ENCODE data around the gene CNTN5. TPM values are rescaled to one million over a fixed set of nuclear protein-coding genes. Genes with fewer than 3 reads are reported as not detected.
"Not testable (repeated sequence)": the region's sequence is repeated elsewhere in the genome, so short reads cannot be mapped to it uniquely, and the experiment has no call there.

The CNTN5 gene
- total RNA-seq, 3 donors from 2014 or later (not counting 1 experiment from before 2014, with no cell fraction given): not detected

DNA sequence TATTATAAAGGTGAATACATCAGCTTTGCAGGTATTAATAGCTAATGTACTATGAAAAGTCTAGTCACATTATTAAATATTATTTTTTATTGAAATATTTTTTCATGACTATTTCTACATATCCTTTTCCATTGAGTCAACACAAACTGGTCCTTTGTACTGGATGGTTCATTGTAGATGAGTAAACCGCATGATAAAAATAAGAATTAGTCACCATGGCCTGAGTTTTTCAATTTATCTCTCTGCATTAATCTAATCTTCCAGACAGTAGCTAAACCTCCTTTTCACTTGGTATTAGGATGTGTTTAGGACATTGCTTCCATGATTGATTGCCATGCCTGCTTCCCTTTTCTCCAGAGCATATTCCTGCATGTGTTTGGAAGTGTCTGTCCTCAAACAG lies 1227.0 kb downstream of the CNTN5 start:
- no peak overlapping the region for H3K4me3 ChIP-seq (ENCODE audit: low read length)
- DNase-seq (no peak), ATAC-seq (no peak)
- no CpG with 5 or more reads among the region's 1 CpG for WGBS (ENCODE audit: insufficient coverage)
- no peaks in the 10 kb centered on the region for H3K4me1 ChIP-seq (ENCODE audit: control insufficient read depth, insufficient read depth, low read length)
- Mint-ChIP-seq H3K27ac (no peak overlapping the region), H3K36me3 (peaks cover 10% of the 10 kb centered on the region), H3K4me3 (no peak overlapping the region), H3K27me3 (ENCODE audit: low read depth in 2 of 2) (no peaks in the 10 kb centered on the region), H3K4me1 (no peaks in the 10 kb centered on the region), H3K9me3 (peaks cover 20% of the 10 kb centered on the region in 2 donors)
- no peaks in the 10 kb centered on the region for H3K9me3 ChIP-seq (ENCODE audit: control insufficient read depth, insufficient read depth, low read length)
- no peaks in the 10 kb centered on the region for H3K36me3 ChIP-seq (ENCODE audit: control insufficient read depth, insufficient read depth, low read length)
- intact Hi-C loops (cut with micrococcal nuclease): no loop called here
- no peak overlapping the region for H3K27ac ChIP-seq (ENCODE audit: low read length)
- no peak for TF ChIP-seq CTCF (IDR thresholded peaks at IDR 0.05)
- no peaks in the 10 kb centered on the region for H3K27me3 ChIP-seq (ENCODE audit: control insufficient read depth, insufficient read depth, low read length)

DNA sequence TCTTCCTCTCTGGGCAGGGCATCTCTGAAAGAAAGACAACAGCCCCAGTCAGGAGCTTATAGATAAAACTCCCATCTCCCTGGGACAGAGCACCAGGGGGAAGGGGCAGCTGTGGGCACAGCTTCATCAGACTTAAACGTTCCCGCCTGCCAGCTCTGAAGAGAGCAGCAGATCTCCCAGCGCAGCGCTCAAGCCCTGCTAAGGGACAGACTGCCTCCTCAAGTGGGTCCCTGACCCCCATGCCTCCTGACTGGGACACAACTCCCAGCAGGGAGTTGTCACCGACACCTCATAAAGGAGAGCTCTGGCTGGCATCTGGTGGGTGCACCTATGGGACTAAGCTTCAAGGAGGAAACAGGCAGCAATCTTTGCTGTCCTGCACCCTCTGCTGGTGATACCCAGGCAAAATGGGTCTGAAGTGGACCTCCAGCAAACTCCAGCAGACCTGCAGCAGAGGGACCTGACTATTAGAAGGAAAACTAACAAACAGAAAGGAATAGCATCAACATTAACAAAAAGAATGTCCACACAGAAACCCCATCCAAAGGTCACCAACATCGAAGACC lies 1236.6 kb downstream of the CNTN5 start:
- H3K27me3 Mint-ChIP-seq (ENCODE audit: low read depth in 2 of 2); H3K4me1 ChIP-seq (ENCODE audit: control insufficient read depth, insufficient read depth, low read length); H3K27ac Mint-ChIP-seq; intact Hi-C loops (cut with micrococcal nuclease); ATAC-seq; H3K4me3 Mint-ChIP-seq; H3K9me3 ChIP-seq (ENCODE audit: control insufficient read depth, insufficient read depth, low read length); H3K4me3 ChIP-seq (ENCODE audit: low read length); H3K27me3 ChIP-seq (ENCODE audit: control insufficient read depth, insufficient read depth, low read length); H3K36me3 ChIP-seq (ENCODE audit: control insufficient read depth, insufficient read depth, low read length); H3K27ac ChIP-seq (ENCODE audit: low read length); DNase-seq; H3K4me1 Mint-ChIP-seq: not testable (repeated sequence)
- H3K9me3 Mint-ChIP-seq: peaks cover 20 to 27% of the 10 kb centered on the region in 2 donors
- WGBS (ENCODE audit: insufficient coverage): 93% methylated on average over 6 of the region's 6 CpGs
- peaks cover 13% of the 10 kb centered on the region for H3K36me3 Mint-ChIP-seq

DNA sequence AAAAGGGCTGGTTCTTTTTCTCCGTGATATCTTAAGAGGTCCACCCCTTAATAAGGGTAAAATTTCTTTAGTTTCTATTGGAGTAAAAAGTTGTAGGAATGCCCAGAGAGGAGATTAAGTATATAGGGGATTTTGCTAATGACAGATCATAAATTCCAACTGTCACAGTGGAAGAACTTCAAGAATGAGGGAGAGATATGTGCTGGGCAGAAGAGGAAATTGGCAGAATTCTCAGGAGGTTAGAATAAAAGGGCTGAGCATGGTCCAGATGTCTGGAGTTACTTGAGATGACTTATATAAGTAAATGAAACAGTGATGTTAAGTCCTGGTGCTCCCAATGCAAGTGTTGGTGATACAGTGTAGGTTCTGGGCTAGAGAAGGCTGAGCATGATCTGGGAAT lies 1248.8 kb downstream of the CNTN5 start:
- Mint-ChIP-seq H3K4me1 (no peaks in the 10 kb centered on the region), H3K36me3 (peaks cover 16% of the 10 kb centered on the region), H3K27me3 (ENCODE audit: low read depth in 2 of 2) (no peaks in the 10 kb centered on the region), H3K27ac (no peak overlapping the region), H3K9me3 (peaks cover 19 to 33% of the 10 kb centered on the region in 2 donors), H3K4me3 (no peak overlapping the region)
- H3K4me1 ChIP-seq (ENCODE audit: control insufficient read depth, insufficient read depth, low read length): no peaks in the 10 kb centered on the region
- intact Hi-C loops (cut with micrococcal nuclease): no loop called here
- H3K27me3 ChIP-seq (ENCODE audit: control insufficient read depth, insufficient read depth, low read length): no peaks in the 10 kb centered on the region
- DNase-seq (no peak), ATAC-seq (no peak)
- no peak for TF ChIP-seq CTCF (IDR thresholded peaks at IDR 0.05)
- peaks cover 12% of the 10 kb centered on the region for H3K9me3 ChIP-seq (ENCODE audit: control insufficient read depth, insufficient read depth, low read length)
- no peak overlapping the region for H3K4me3 ChIP-seq (ENCODE audit: low read length)
- 100% methylated on average over 1 of the region's 1 CpG for WGBS (ENCODE audit: insufficient coverage)
- no peaks in the 10 kb centered on the region for H3K36me3 ChIP-seq (ENCODE audit: control insufficient read depth, insufficient read depth, low read length)
- no peak overlapping the region for H3K27ac ChIP-seq (ENCODE audit: low read length)

- H3K9me3 Mint-ChIP-seq: peaks cover 12 to 25% of the 10 kb centered on the region in 2 donors
Observed at GRCh38 chr11:100273066-100273815, 1252.5 kb downstream of the CNTN5 start.

DNA sequence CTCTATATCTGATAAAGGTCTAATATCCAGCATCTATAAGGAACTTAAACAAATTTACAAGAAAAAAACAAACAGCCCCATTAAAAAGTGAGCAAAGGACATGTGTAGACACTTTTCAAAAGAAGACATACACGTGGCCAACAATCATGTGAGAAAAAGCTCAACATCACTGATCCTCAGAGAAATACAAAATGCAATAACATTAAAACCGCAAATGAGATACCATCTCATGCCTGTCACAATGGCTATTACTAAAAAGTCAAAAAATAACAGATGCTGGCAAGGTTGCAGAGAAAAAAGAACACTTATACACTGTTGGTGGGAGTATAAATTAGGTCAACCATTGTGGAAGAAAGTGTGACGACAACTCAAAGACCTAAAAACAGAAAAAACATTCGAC lies 1253.7 kb downstream of the CNTN5 start:
- H3K36me3 ChIP-seq (ENCODE audit: control insufficient read depth, insufficient read depth, low read length); ATAC-seq; H3K27me3 ChIP-seq (ENCODE audit: control insufficient read depth, insufficient read depth, low read length); H3K4me3 ChIP-seq (ENCODE audit: low read length); DNase-seq; H3K4me3 Mint-ChIP-seq; H3K36me3 Mint-ChIP-seq; H3K4me1 ChIP-seq (ENCODE audit: control insufficient read depth, insufficient read depth, low read length); intact Hi-C loops (cut with micrococcal nuclease); H3K27me3 Mint-ChIP-seq (ENCODE audit: low read depth in 2 of 2); H3K27ac Mint-ChIP-seq; H3K27ac ChIP-seq (ENCODE audit: low read length); H3K4me1 Mint-ChIP-seq: not testable (repeated sequence)
- peaks cover 4 to 21% of the 10 kb centered on the region in 2 donors for H3K9me3 Mint-ChIP-seq
- H3K9me3 ChIP-seq (ENCODE audit: control insufficient read depth, insufficient read depth, low read length): peaks cover 12% of the 10 kb centered on the region
- WGBS (ENCODE audit: insufficient coverage): 68% methylated on average over 4 of the region's 4 CpGs

More at GRCh38 chr11:100273066-100273815, 1252.5 kb downstream of the CNTN5 start:
- Histone ChIP-seq H3K27ac (ENCODE audit: low read length) (no peak overlapping the region), H3K27me3 (ENCODE audit: control insufficient read depth, insufficient read depth, low read length) (no peaks in the 10 kb centered on the region), H3K9me3 (ENCODE audit: control insufficient read depth, insufficient read depth, low read length) (peaks cover 12% of the 10 kb centered on the region), H3K36me3 (ENCODE audit: control insufficient read depth, insufficient read depth, low read length) (no peaks in the 10 kb centered on the region), H3K4me3 (ENCODE audit: low read length) (no peak overlapping the region), H3K4me1 (ENCODE audit: control insufficient read depth, insufficient read depth, low read length) (no peaks in the 10 kb centered on the region)
- Mint-ChIP-seq H3K36me3 (peaks cover 8% of the 10 kb centered on the region), H3K4me1 (no peaks in the 10 kb centered on the region), H3K4me3 (no peak overlapping the region), H3K27ac (no peak overlapping the region), H3K27me3 (ENCODE audit: low read depth in 2 of 2) (no peaks in the 10 kb centered on the region)
- no peak for DNase-seq
- WGBS (ENCODE audit: insufficient coverage): 78% methylated on average over 14 of the region's 16 CpGs
- intact Hi-C loops (cut with micrococcal nuclease): no loop called here
- no peak for ATAC-seq
- no peak for TF ChIP-seq CTCF (IDR thresholded peaks at IDR 0.05)
